PFSK-1 (cell line): Measurements from ENCODE around the gene ST7.

Source experiments
- FOXP2 ChIP-seq: optimal IDR thresholded peaks from 2 replicates; pipeline ENCODE3; 2011; ENCODE audit warnings: borderline replicate concordance, control low read depth, inconsistent platforms; ENCODE audit not compliant: insufficient read depth; ENCODE audit errors: extremely low read length, extremely low read depth
- POLR2AphosphoS5 ChIP-seq: IDR thresholded peaks from 2 replicates; pipeline ENCODE4 v1.6.1; 2012; ENCODE audit warnings: low read depth, mild to moderate bottlenecking, control low read depth, low read length, moderate library complexity
- SIN3A ChIP-seq: IDR thresholded peaks from 2 replicates; pipeline ENCODE4 v1.6.1; 2012; ENCODE audit warnings: mild to moderate bottlenecking, low read length, moderate library complexity, borderline replicate concordance; ENCODE audit not compliant: insufficient read depth
- TAF1 ChIP-seq: IDR thresholded peaks from 2 replicates; pipeline ENCODE4 v1.6.1; 2012; ENCODE audit warnings: low read length, control low read depth, borderline replicate concordance; ENCODE audit not compliant: insufficient read depth
- TF ChIP-seq, protein P1 (sequence below), 2 experiments: IDR thresholded peaks; 2 replicates each; pipeline versions ENCODE4 v1.6.1 to v1.8.0; 2011 to 2012; ENCODE audit warnings: low read depth in 2 of 2, low read length in 2 of 2, control low read depth in 1 of 2, inconsistent platforms in 1 of 2, mild to moderate bottlenecking in 1 of 2, moderate library complexity in 1 of 2; ENCODE audit not compliant: insufficient read depth in 1 of 2

ST7 gene

GRCh38 chr7:117172283-117172682, 219.0 kb downstream of the ST7 start:
- TF ChIP-seq, protein P1, sequence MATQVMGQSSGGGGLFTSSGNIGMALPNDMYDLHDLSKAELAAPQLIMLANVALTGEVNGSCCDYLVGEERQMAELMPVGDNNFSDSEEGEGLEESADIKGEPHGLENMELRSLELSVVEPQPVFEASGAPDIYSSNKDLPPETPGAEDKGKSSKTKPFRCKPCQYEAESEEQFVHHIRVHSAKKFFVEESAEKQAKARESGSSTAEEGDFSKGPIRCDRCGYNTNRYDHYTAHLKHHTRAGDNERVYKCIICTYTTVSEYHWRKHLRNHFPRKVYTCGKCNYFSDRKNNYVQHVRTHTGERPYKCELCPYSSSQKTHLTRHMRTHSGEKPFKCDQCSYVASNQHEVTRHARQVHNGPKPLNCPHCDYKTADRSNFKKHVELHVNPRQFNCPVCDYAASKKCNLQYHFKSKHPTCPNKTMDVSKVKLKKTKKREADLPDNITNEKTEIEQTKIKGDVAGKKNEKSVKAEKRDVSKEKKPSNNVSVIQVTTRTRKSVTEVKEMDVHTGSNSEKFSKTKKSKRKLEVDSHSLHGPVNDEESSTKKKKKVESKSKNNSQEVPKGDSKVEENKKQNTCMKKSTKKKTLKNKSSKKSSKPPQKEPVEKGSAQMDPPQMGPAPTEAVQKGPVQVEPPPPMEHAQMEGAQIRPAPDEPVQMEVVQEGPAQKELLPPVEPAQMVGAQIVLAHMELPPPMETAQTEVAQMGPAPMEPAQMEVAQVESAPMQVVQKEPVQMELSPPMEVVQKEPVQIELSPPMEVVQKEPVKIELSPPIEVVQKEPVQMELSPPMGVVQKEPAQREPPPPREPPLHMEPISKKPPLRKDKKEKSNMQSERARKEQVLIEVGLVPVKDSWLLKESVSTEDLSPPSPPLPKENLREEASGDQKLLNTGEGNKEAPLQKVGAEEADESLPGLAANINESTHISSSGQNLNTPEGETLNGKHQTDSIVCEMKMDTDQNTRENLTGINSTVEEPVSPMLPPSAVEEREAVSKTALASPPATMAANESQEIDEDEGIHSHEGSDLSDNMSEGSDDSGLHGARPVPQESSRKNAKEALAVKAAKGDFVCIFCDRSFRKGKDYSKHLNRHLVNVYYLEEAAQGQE (IDR thresholded peaks at IDR 0.05; ENCODE audit: insufficient read depth in 1 of 2, low read depth in 2 of 2, low read length in 2 of 2) = no peak
- TF ChIP-seq FOXP2 = no peak
- no peak for TF ChIP-seq POLR2AphosphoS5

- no peak for TF ChIP-seq SIN3A
- TF ChIP-seq, protein P1 (IDR thresholded peaks at IDR 0.05; ENCODE audit: insufficient read depth in 1 of 2, low read depth in 2 of 2, low read length in 2 of 2) = no peak
- no peak for TF ChIP-seq TAF1
- no peak for TF ChIP-seq FOXP2
- no peak for TF ChIP-seq POLR2AphosphoS5
Measured at GRCh38 chr7:117173035-117173770, 219.9 kb downstream of the ST7 start.

- no peak for TF ChIP-seq SIN3A
- TF ChIP-seq POLR2AphosphoS5 = no peak
- TF ChIP-seq FOXP2 = no peak
- TF ChIP-seq, protein P1 (IDR thresholded peaks at IDR 0.05; ENCODE audit: insufficient read depth in 1 of 2, low read depth in 2 of 2, low read length in 2 of 2) = no peak
- TF ChIP-seq TAF1 = no peak
Measured at GRCh38 chr7:117176206-117176605, 222.9 kb downstream of the ST7 start.

DNA sequence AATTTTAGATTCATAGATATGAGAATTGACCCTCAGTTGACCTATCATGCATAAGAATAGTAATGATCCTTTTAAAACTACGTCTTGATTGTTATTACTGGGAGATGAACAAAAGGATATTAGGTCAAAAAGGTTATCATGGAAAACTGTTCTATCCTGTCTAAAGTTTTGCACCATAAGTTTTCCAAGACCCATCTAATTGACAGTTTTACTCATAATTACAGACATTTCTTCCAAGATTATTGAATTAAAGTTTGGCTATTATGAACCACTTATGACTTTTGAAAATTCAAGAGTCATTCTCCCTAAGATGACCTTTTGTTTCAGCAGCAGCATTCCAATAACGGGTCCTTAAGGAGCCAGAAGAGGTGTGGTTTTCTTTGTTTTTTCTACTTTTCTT, 225.3 kb downstream of the ST7 start:
- TF ChIP-seq TAF1 = no peak

DNA sequence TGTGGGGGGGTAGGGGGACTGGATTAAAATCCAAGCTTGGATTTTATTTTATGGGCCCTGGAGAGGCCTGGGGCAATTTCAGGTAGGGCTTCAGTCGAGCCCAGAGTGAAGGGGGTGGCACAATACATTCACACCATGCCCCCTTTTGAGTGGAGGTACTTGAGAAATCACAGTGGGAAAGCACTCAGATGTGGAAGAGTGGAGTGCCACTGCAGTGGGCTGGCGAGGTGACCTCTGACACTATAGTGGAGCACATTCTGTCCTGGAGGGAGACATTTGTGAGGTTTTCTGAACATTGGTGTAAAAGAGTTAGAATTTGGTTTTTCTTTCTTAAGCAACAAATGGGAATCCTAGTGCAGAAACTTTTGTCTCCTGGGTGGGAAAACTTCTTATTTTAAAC, 226.4 kb downstream of the ST7 start:
- TF ChIP-seq POLR2AphosphoS5 = no peak
- no peak for TF ChIP-seq SIN3A
- no peak for TF ChIP-seq TAF1
- no peak for TF ChIP-seq FOXP2
- TF ChIP-seq, protein P1 (IDR thresholded peaks at IDR 0.05; ENCODE audit: insufficient read depth in 1 of 2, low read depth in 2 of 2, low read length in 2 of 2) = no peak
